SK-N-SH (cell line): ENCODE data around the gene FLCN. TPM values are rescaled to one million over a fixed set of nuclear protein-coding genes. Genes with fewer than 3 reads are reported as not detected.

Source experiments
- CTCF ChIA-PET: fragments of 300-600, 350-600 bp; formaldehyde crosslinking; extraction: SDS; loops from one replicate; lab custom pipeline; 2021; lab: Yijun Ruan, JAX
- POLR2A ChIA-PET: fragments of 350-600 bp; sonication (Branson Sonifier 250); formaldehyde crosslinking; extraction: SDS; loops from one replicate; lab custom pipeline; 2020; ENCODE audit warnings: antibody characterized with exemption, inconsistent platforms; lab: Yijun Ruan, JAX
- DNase-seq: peaks from one replicate; pipeline ENCODE4 v3.0.0; 2012
- H2AFZ ChIP-seq: fragments of 200-600 bp; sonication (generic); 2 replicates; pipeline ENCODE4 v1.8.1; 2016; ENCODE audit warnings: antibody characterized with exemption, mild to moderate bottlenecking, low read depth
- H3F3A ChIP-seq: fragments of 200-600 bp; sonication (generic); replicated peaks from 2 replicates; pipeline ENCODE3; 2016; ENCODE audit warnings: antibody characterized with exemption, mild to moderate bottlenecking; ENCODE audit not compliant: insufficient read depth
- H3K27ac ChIP-seq, 2 experiments: fragments of 200-500 bp in 1 of 2; fragments of 200-600 bp in 1 of 2; sonication (Bioruptor generic) in 1 of 2; sonication (generic), shearing (Covaris generic) in 1 of 2; 2 replicates each; pipeline versions ENCODE4 v1.5.1 to v1.6.1; 2014 to 2016; ENCODE audit warnings: low read depth in 2 of 2, inconsistent platforms in 1 of 2, low read length in 1 of 2, mild to moderate bottlenecking in 1 of 2, mixed read lengths in 1 of 2
- H3K27me3 ChIP-seq: fragments of 200-600 bp; sonication (generic), shearing (Covaris generic); 2 replicates; pipeline ENCODE4 v1.6.1; 2016; ENCODE audit warnings: mixed run types; ENCODE audit not compliant: insufficient read depth
- H3K36me3 ChIP-seq, 2 experiments: fragments of 200-500 bp in 1 of 2; fragments of 200-600 bp in 1 of 2; sonication (Bioruptor generic) in 1 of 2; sonication (generic) in 1 of 2; replicated peaks in 1 of 2; 2 replicates each; pipeline versions ENCODE3 to v1.5.1; 2014 to 2016; ENCODE audit warnings: low read length in 1 of 2, mild to moderate bottlenecking in 1 of 2; ENCODE audit not compliant: insufficient read depth in 2 of 2, control insufficient read depth in 1 of 2
- H3K4me1 ChIP-seq, 2 experiments: fragments of 200-500 bp in 1 of 2; fragments of 200-600 bp in 1 of 2; sonication (Bioruptor generic) in 1 of 2; sonication (generic), shearing (Covaris generic) in 1 of 2; 2 replicates each; pipeline versions ENCODE4 v1.5.1 to v1.6.1; 2014 to 2016; ENCODE audit warnings: low read depth in 1 of 2, low read length in 1 of 2, mixed run types in 1 of 2; ENCODE audit not compliant: insufficient read depth in 2 of 2, control insufficient read depth in 1 of 2
- H3K4me2 ChIP-seq: fragments of 200-600 bp; sonication (generic), shearing (Covaris generic); 2 replicates; pipeline ENCODE4 v1.6.1; 2017; ENCODE audit warnings: mixed run types
- H3K4me3 ChIP-seq, 2 experiments: fragments of 200-500 bp in 1 of 2; fragments of 200-600 bp in 1 of 2; sonication (Bioruptor generic) in 1 of 2; sonication (generic), shearing (Covaris generic) in 1 of 2; 2 replicates each; pipeline versions ENCODE4 v1.5.1 to v1.8.1; 2014 to 2016; ENCODE audit warnings: low read depth in 2 of 2, inconsistent platforms in 1 of 2, low read length in 1 of 2, mild to moderate bottlenecking in 1 of 2, mixed read lengths in 1 of 2, moderate library complexity in 1 of 2
- H3K79me2 ChIP-seq: fragments of 200-600 bp; sonication (generic); 2 replicates; pipeline ENCODE4 v1.8.1; 2017; ENCODE audit warnings: mild to moderate bottlenecking; ENCODE audit not compliant: insufficient read depth
- H3K9ac ChIP-seq: fragments of 200-600 bp; sonication (generic); 2 replicates; pipeline ENCODE4 v1.6.1; 2017; ENCODE audit warnings: mixed run types
- H3K9me2 ChIP-seq: fragments of 200-600 bp; sonication (generic); 2 replicates; pipeline ENCODE4 v1.6.1; 2017; ENCODE audit warnings: mixed run types
- H3K9me3 ChIP-seq: fragments of 200-600 bp; sonication (generic); 2 replicates; pipeline ENCODE4 v1.6.1; 2017; ENCODE audit warnings: mixed run types, mild to moderate bottlenecking, moderate library complexity
- H4K20me1 ChIP-seq: fragments of 200-600 bp; sonication (generic); 2 replicates; pipeline ENCODE4 v1.6.1; 2017; ENCODE audit warnings: mild to moderate bottlenecking, mixed run types; ENCODE audit not compliant: insufficient read depth
- ELF1 ChIP-seq: IDR thresholded peaks from 2 replicates; pipeline ENCODE4 v1.4.0; 2012
- EZH2phosphoT487 ChIP-seq: fragments of 200-600 bp; sonication (generic); IDR thresholded peaks from 2 replicates; pipeline ENCODE4 v1.6.1; 2017; ENCODE audit warnings: low read depth, mixed run types, mild to moderate bottlenecking, antibody characterized with exemption, moderate library complexity, borderline replicate concordance
- FOSL2 ChIP-seq: IDR thresholded peaks from 2 replicates; pipeline ENCODE4 v1.4.0; 2012; ENCODE audit warnings: low read depth, mild to moderate bottlenecking, moderate library complexity, borderline replicate concordance
- GATA2 ChIP-seq: sonication (generic); formaldehyde crosslinking; IDR thresholded peaks from 2 replicates; pipeline ENCODE4 v1.5.0; 2020; ENCODE audit warnings: mild to moderate bottlenecking, missing genetic modification reagents
- JUND ChIP-seq: IDR thresholded peaks from 2 replicates; pipeline ENCODE4 v1.4.0; 2012
- NFIC ChIP-seq: IDR thresholded peaks from 2 replicates; pipeline ENCODE4 v1.4.0; 2012; ENCODE audit warnings: borderline replicate concordance
- PBX3 ChIP-seq: IDR thresholded peaks from 2 replicates; pipeline ENCODE4; 2012
- RAD21 ChIP-seq: IDR thresholded peaks from 2 replicates; pipeline ENCODE4 v1.6.1; 2012; ENCODE audit warnings: mild to moderate bottlenecking, low read length
- RFX5 ChIP-seq: IDR thresholded peaks from 2 replicates; pipeline ENCODE4 v1.6.1; 2012; ENCODE audit warnings: mild to moderate bottlenecking, improper control_type of control experiment, low read length
- RXRA ChIP-seq: IDR thresholded peaks from 2 replicates; pipeline ENCODE4 v1.4.0; 2012; ENCODE audit warnings: low read depth, mild to moderate bottlenecking, borderline replicate concordance
- TCF12 ChIP-seq: IDR thresholded peaks from 2 replicates; pipeline ENCODE4 v1.4.0; 2012
- USF1 ChIP-seq: IDR thresholded peaks from 2 replicates; pipeline ENCODE4 v1.4.0; 2012; ENCODE audit warnings: low read depth, borderline replicate concordance
- USF2 ChIP-seq: fragments of 150-350 bp; IDR thresholded peaks from 2 replicates; pipeline ENCODE4 v1.6.1; 2017; ENCODE audit warnings: antibody characterized with exemption, low read length, low read depth, borderline replicate concordance
- WGBS: methylation state at CpG from one replicate; pipeline ENCODE4 v1.1.6; 2017; ENCODE audit warnings: low lambda C conversion rate; 5-methylcytosine and 5-hydroxymethylcytosine counted together
- polyA plus RNA-seq, 3 experiments: library from polyadenylated mRNA; depleted of rRNA; stranded (reverse); fragments of >200 nt; gene quantifications; 2 replicates each; pipeline ENCODE4 v1.2.3, GENCODE V29; 2012
- TF ChIP-seq, protein P1 (sequence below): fragments of 200-600 bp; sonication (generic); IDR thresholded peaks from 2 replicates; pipeline ENCODE4 v1.6.1; 2017; ENCODE audit warnings: antibody characterized with exemption, mild to moderate bottlenecking, moderate library complexity
- TF ChIP-seq, protein P2 (sequence below): IDR thresholded peaks from 2 replicates; pipeline ENCODE4 v1.6.1; 2012; ENCODE audit warnings: mild to moderate bottlenecking, low read depth, low read length, moderate library complexity

The FLCN gene
- polyA plus RNA-seq, 1 of the 3 experiments (the other 2 are of a cell fraction): 14.6 TPM

- POLR2A ChIA-PET: no interaction called here
- TF ChIP-seq USF2 (no peak), RAD21 (no peak), JUND (no peak), PBX3 (no peak), TCF12 (no peak), USF1 (no peak), RFX5 (no peak), ELF1 (no peak), GATA2 (CRISPR knock-in tag) (no peak), RXRA (no peak), NFIC (no peak), FOSL2 (no peak), EZH2phosphoT487 (no peak)
- TF ChIP-seq, protein P1, sequence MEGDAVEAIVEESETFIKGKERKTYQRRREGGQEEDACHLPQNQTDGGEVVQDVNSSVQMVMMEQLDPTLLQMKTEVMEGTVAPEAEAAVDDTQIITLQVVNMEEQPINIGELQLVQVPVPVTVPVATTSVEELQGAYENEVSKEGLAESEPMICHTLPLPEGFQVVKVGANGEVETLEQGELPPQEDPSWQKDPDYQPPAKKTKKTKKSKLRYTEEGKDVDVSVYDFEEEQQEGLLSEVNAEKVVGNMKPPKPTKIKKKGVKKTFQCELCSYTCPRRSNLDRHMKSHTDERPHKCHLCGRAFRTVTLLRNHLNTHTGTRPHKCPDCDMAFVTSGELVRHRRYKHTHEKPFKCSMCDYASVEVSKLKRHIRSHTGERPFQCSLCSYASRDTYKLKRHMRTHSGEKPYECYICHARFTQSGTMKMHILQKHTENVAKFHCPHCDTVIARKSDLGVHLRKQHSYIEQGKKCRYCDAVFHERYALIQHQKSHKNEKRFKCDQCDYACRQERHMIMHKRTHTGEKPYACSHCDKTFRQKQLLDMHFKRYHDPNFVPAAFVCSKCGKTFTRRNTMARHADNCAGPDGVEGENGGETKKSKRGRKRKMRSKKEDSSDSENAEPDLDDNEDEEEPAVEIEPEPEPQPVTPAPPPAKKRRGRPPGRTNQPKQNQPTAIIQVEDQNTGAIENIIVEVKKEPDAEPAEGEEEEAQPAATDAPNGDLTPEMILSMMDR: no peak
- TF ChIP-seq, protein P2, sequence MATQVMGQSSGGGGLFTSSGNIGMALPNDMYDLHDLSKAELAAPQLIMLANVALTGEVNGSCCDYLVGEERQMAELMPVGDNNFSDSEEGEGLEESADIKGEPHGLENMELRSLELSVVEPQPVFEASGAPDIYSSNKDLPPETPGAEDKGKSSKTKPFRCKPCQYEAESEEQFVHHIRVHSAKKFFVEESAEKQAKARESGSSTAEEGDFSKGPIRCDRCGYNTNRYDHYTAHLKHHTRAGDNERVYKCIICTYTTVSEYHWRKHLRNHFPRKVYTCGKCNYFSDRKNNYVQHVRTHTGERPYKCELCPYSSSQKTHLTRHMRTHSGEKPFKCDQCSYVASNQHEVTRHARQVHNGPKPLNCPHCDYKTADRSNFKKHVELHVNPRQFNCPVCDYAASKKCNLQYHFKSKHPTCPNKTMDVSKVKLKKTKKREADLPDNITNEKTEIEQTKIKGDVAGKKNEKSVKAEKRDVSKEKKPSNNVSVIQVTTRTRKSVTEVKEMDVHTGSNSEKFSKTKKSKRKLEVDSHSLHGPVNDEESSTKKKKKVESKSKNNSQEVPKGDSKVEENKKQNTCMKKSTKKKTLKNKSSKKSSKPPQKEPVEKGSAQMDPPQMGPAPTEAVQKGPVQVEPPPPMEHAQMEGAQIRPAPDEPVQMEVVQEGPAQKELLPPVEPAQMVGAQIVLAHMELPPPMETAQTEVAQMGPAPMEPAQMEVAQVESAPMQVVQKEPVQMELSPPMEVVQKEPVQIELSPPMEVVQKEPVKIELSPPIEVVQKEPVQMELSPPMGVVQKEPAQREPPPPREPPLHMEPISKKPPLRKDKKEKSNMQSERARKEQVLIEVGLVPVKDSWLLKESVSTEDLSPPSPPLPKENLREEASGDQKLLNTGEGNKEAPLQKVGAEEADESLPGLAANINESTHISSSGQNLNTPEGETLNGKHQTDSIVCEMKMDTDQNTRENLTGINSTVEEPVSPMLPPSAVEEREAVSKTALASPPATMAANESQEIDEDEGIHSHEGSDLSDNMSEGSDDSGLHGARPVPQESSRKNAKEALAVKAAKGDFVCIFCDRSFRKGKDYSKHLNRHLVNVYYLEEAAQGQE: no peak
- H3F3A ChIP-seq: peaks cover 10% of the 10 kb centered on the region
- H3K4me2 ChIP-seq: no peak overlapping the region
- no peaks in the 10 kb centered on the region for H3K27me3 ChIP-seq
- H3K4me3 ChIP-seq: no peak overlapping the region
- H3K4me1 ChIP-seq: peaks cover 0 to 5% of the 10 kb centered on the region in 2 experiments; a peak in 1 of 4 replicates
- H3K36me3 ChIP-seq: peaks cover 30 to 65% of the 10 kb centered on the region in 2 experiments
- H3K9me3 ChIP-seq: no peaks in the 10 kb centered on the region
- no peak overlapping the region for H2AFZ ChIP-seq
- H3K27ac ChIP-seq: no peak overlapping the region
- no peaks in the 10 kb centered on the region for H4K20me1 ChIP-seq
- CTCF ChIA-PET: no interaction called here
- no peak overlapping the region for H3K9ac ChIP-seq
- no peaks in the 10 kb centered on the region for H3K79me2 ChIP-seq
- no peak for DNase-seq
- H3K9me2 ChIP-seq: no peaks in the 10 kb centered on the region
- 98% methylated on average over 3 of the region's 3 CpGs for WGBS
Measured at GRCh38 chr17:17253406-17253805, 16.4 kb upstream of the FLCN start.
